Kidney (tissue), 14 donors: ENCODE results near the gene NFE2. TPM values are rescaled to one million over a fixed set of nuclear protein-coding genes. Genes with fewer than 3 reads are reported as not detected.
A peak's percentile ranks its signal among the peaks of the same experiment; 100 is the strongest.

Experiments used
- DNase-seq, 5 donors: peaks; one replicate each; pipeline ENCODE4 v3.0.0-alpha.2; 2013 to 2020
- FAIRE-seq: peaks from 2 replicates; lab custom pipeline; 2012; peaks lifted over from hg19 to GRCh38; lab: Jason Lieb, UNC
- H3K27ac ChIP-seq, 2 donors: one replicate each; pipeline ENCODE4 v1.7.0; 2013; ENCODE audit warnings: low read depth in 2 of 2, low read length in 2 of 2, inconsistent platforms in 1 of 2
- H3K27me3 ChIP-seq: one replicate; pipeline ENCODE4 v1.7.1; 2013; ENCODE audit warnings: low read length, inconsistent platforms; ENCODE audit not compliant: control insufficient read depth, insufficient read depth
- H3K36me3 ChIP-seq, 3 donors: one replicate each; pipeline versions ENCODE4 v1.7.0 to v1.7.1; 2013; ENCODE audit warnings: low read length in 3 of 3, control low read depth in 1 of 3, inconsistent platforms in 1 of 3; ENCODE audit not compliant: insufficient read depth in 3 of 3, control insufficient read depth in 2 of 3
- H3K4me1 ChIP-seq, 3 donors: one replicate each; pipeline versions ENCODE4 v1.7.0 to v1.7.1; 2013; ENCODE audit warnings: low read length in 3 of 3, inconsistent platforms in 1 of 3, low read depth in 1 of 3; ENCODE audit not compliant: control insufficient read depth in 2 of 3, insufficient read depth in 2 of 3
- H3K4me3 ChIP-seq, 3 donors: one replicate each; pipeline versions ENCODE4 v1.7.0 to v1.8.1; 2013; ENCODE audit warnings: low read length in 3 of 3, control low read depth in 1 of 3, inconsistent platforms in 1 of 3
- H3K9ac ChIP-seq, 3 donors: one replicate each; pipeline versions ENCODE4 v1.7.0 to v1.7.1; 2013; ENCODE audit warnings: low read length in 3 of 3, control low read depth in 1 of 3, inconsistent platforms in 1 of 3
- H3K9me3 ChIP-seq, 3 donors: one replicate each; pipeline versions ENCODE4 v1.7.0 to v1.7.1; 2013; ENCODE audit warnings: low read length in 3 of 3, control low read depth in 1 of 3, inconsistent platforms in 1 of 3; ENCODE audit not compliant: control insufficient read depth in 2 of 3, insufficient read depth in 1 of 3
- intact Hi-C: fragments of 100-400 bp; cut with DNase I; formaldehyde crosslinking; loops from one replicate; pipeline ENCODE4 v1.11.1; 2022
- microRNA-seq: library from miRNA; unstranded; fragments of <30 nt; microRNA quantifications from one replicate; pipeline ENCODE4 v1.2.0, GENCODE V29; 2020
- polyA plus RNA-seq: library from polyadenylated mRNA; stranded (reverse); fragments of 350-450 nt; fragmentation: Illumina TruSeq; extraction: RNeasy Lipid Tissue Mini Kit (QIAGEN cat#74804); gene quantifications from one replicate; pipeline ENCODE4 v1.2.3, GENCODE V29; 2014; ENCODE audit warnings: low read depth, low replicate concordance; ENCODE audit not compliant: insufficient read depth
- total RNA-seq: library from RNA; stranded (reverse); fragmentation: NEBNext Ultra II Directional; extraction: Animal tissue kit (Norgen Biotek cat#: 25700); gene quantifications from one replicate; pipeline ENCODE4 v1.2.1, GENCODE V29; 2021
- TF ChIP-seq, protein P1 (sequence below): IDR thresholded peaks from 3 replicates; pipeline ENCODE4 v1.5.1; 2012; ENCODE audit warnings: mild to moderate bottlenecking, moderate library complexity, borderline replicate concordance; ENCODE audit not compliant: insufficient read depth; ENCODE audit errors: extremely low read depth
- donor health status: control.
- donor health status: control.
- donor health status: control.
- donor health status: control.
- donor health status: control.
- donor health status: DM: yes; HTN: yes; CAD: no.
- donor health status: Normal renal cell carcinoma (clear cell type).

NFE2 gene
- total and polyA plus RNA-seq, 2 donors from 2014 or later: 1.6 TPM; not detected in 1

DNA sequence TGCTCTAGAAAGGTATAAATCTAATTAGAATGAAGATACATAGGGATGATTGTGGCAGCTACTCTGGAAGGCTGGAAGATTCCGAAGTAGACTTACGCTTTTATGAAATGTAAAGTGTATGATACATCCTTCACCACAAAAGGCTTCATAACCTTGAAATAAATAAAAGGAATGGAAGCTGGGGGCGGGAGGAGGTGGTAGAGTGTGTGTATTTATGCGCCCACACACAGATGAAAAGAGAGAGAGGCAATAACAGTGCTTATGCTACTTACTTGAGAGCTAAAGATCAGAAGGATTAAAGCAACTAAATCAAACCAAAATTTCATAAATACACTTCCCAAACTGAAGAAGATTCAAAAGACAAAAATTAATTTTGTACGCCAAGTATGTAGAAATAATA lies 51.3 kb downstream of the NFE2 start:
- intact Hi-C loops: no loop called here
- H3K27ac ChIP-seq: no peak overlapping the region
- no peak for FAIRE-seq
- H3K4me1 ChIP-seq: no peaks in the 10 kb centered on the region
- DNase-seq: no peak
- H3K27me3 ChIP-seq: no peaks in the 10 kb centered on the region
- no peak overlapping the region for H3K9ac ChIP-seq
- TF ChIP-seq, protein P1, sequence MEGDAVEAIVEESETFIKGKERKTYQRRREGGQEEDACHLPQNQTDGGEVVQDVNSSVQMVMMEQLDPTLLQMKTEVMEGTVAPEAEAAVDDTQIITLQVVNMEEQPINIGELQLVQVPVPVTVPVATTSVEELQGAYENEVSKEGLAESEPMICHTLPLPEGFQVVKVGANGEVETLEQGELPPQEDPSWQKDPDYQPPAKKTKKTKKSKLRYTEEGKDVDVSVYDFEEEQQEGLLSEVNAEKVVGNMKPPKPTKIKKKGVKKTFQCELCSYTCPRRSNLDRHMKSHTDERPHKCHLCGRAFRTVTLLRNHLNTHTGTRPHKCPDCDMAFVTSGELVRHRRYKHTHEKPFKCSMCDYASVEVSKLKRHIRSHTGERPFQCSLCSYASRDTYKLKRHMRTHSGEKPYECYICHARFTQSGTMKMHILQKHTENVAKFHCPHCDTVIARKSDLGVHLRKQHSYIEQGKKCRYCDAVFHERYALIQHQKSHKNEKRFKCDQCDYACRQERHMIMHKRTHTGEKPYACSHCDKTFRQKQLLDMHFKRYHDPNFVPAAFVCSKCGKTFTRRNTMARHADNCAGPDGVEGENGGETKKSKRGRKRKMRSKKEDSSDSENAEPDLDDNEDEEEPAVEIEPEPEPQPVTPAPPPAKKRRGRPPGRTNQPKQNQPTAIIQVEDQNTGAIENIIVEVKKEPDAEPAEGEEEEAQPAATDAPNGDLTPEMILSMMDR: no peak
- H3K36me3 ChIP-seq: peaks cover 0 to 5% (median 0%) of the 10 kb centered on the region in 3 donors
- H3K9me3 ChIP-seq: no peaks in the 10 kb centered on the region
- H3K4me3 ChIP-seq: no peak overlapping the region

DNA sequence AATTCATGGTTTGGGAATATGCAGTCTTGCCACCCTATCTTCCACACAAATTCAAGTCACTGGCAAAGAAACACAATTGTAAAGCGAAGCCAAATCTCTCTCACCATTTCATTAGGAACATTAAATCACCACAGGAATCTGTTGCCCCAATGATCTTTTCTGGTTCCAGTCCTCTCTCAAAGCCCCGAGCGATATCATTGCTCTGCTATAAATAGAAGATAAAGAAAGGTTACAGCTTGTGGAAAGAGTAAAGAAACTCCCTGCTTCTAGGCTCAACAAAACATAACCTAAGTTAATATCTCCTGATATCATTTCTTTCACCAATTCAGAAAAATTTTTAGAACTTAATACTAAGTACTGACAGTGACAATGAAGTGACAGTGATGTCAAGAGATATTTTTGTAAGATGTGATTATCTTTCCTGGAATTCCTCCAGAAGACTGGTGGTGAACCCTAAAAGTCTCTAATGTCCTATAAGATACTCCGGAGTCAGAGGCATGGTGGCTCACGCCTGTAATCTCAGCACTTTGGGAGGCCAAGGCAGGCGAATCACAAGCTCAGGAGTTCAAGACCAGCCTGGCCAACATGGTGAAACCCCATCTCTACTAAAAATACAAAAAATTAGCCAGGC lies 54.7 kb downstream of the NFE2 start:
- H3K9me3 ChIP-seq: no peaks in the 10 kb centered on the region
- H3K36me3 ChIP-seq: peaks cover 5 to 13% (median 6%) of the 10 kb centered on the region in 3 donors
- TF ChIP-seq, protein P1: no peak
- H3K27ac ChIP-seq: no peak overlapping the region
- no peak for FAIRE-seq
- no peaks in the 10 kb centered on the region for H3K27me3 ChIP-seq
- H3K4me3 ChIP-seq: no peak overlapping the region
- no peaks in the 10 kb centered on the region for H3K4me1 ChIP-seq
- peak in 1 of 5 donors; percentile 12 for DNase-seq
- H3K9ac ChIP-seq: no peak overlapping the region
- intact Hi-C loops: no loop called here

Small RNA genes lying within 50 kb of the gene (microRNA-seq; reads per million reads assigned to microRNA genes)
- gene MIR148B: 431 reads per million, percentile 72 among the genes with 10 or more reads in this experiment

Other genes starting within 250 kb of the NFE2 start
- gene HOXC4, start 247.2 kb downstream of the NFE2 start, total RNA-seq: 24.5 TPM
- gene HOXC4, start 247.2 kb downstream of the NFE2 start, polyA plus RNA-seq: 13.9 TPM
- 27.6 TPM for gene SMUG1, start 112.0 kb downstream of the NFE2 start, total RNA-seq
- 68.3 TPM for gene SMUG1, start 112.0 kb downstream of the NFE2 start, polyA plus RNA-seq
- 112 TPM for gene CBX5, start 20.9 kb downstream of the NFE2 start, total RNA-seq
- 15.0 TPM for gene CBX5, start 20.9 kb downstream of the NFE2 start, polyA plus RNA-seq
- 964 TPM for gene HNRNPA1, start 20.3 kb downstream of the NFE2 start, total RNA-seq
- gene HNRNPA1, start 20.3 kb downstream of the NFE2 start, polyA plus RNA-seq: 648 TPM
- 141 TPM for gene COPZ1, start 24.1 kb upstream of the NFE2 start, total RNA-seq
- 181 TPM for gene COPZ1, start 24.1 kb upstream of the NFE2 start, polyA plus RNA-seq
- gene GPR84, start 63.5 kb upstream of the NFE2 start, total RNA-seq: 1.7 TPM
- not detected for gene GPR84, start 63.5 kb upstream of the NFE2 start, polyA plus RNA-seq
- 16.6 TPM for gene ZNF385A, start 83.7 kb upstream of the NFE2 start, total RNA-seq
- 10.2 TPM for gene ZNF385A, start 83.7 kb upstream of the NFE2 start, polyA plus RNA-seq
- 65.6 TPM for gene ITGA5, start 118.3 kb upstream of the NFE2 start, total RNA-seq
- 11.4 TPM for gene ITGA5, start 118.3 kb upstream of the NFE2 start, polyA plus RNA-seq
- 0.72 TPM for gene GTSF1, start 172.6 kb upstream of the NFE2 start, total RNA-seq
- gene GTSF1, start 172.6 kb upstream of the NFE2 start, polyA plus RNA-seq: not detected
- gene NCKAP1L, start 196.7 kb upstream of the NFE2 start, total RNA-seq: 36.3 TPM
- gene NCKAP1L, start 196.7 kb upstream of the NFE2 start, polyA plus RNA-seq: 1.8 TPM
- gene PDE1B, start 248.6 kb upstream of the NFE2 start, total RNA-seq: 7.5 TPM
- gene PDE1B, start 248.6 kb upstream of the NFE2 start, polyA plus RNA-seq: 4.4 TPM